ENCODE data around the gene GP1BB.
"Not testable (repeated sequence)": the region's sequence is repeated elsewhere in the genome, so short reads cannot be mapped to it uniquely, and the experiment has no call there.

The GP1BB gene

GRCh38 chr22:19724927-19725661 is 1.8 kb downstream of the GP1BB start:
- H3K4me3 ChIP-seq (ENCODE audit: low read depth, low read length) = no peak overlapping the region
- TF ChIP-seq, protein P1, sequence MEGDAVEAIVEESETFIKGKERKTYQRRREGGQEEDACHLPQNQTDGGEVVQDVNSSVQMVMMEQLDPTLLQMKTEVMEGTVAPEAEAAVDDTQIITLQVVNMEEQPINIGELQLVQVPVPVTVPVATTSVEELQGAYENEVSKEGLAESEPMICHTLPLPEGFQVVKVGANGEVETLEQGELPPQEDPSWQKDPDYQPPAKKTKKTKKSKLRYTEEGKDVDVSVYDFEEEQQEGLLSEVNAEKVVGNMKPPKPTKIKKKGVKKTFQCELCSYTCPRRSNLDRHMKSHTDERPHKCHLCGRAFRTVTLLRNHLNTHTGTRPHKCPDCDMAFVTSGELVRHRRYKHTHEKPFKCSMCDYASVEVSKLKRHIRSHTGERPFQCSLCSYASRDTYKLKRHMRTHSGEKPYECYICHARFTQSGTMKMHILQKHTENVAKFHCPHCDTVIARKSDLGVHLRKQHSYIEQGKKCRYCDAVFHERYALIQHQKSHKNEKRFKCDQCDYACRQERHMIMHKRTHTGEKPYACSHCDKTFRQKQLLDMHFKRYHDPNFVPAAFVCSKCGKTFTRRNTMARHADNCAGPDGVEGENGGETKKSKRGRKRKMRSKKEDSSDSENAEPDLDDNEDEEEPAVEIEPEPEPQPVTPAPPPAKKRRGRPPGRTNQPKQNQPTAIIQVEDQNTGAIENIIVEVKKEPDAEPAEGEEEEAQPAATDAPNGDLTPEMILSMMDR (IDR thresholded peaks at IDR 0.05; ENCODE audit: borderline replicate concordance, insufficient read depth, low read depth, low read length) = no peak

DNA sequence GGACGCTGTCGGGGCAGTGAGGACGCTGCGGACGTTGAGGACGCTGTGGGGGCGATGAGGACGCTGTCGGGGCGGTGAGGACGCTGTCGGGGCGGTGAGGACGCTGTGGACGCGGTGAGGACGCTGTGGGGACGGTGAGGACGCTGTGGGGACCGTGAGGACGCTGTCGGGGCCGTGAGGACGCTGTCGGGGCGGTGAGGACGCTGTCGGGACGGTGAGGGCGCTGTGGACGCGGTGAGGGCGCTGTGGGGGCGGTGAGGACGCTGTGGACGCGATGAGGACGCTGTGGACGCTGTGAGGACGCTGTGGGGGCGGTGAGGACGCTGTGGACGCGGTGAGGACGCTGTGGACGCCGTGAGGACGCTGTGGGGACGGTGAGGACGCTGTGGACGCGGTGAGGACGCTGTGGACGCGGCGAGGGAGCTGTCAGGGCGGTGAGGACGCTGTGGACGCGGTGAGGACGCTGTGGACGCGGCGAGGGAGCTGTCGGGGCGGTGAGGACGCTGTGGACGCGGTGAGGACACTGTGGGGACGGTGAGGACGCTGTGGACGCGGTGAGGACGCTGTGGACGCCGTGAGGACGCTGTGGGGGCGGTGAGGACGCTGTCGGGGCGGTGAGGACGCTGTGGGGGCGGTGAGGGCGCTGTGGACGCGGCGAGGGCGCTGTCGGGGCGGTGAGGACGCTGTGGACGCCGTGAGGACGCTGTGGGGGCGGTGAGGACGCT is 2.9 kb downstream of the GP1BB start:
- not testable (repeated sequence) for H3K4me3 ChIP-seq (ENCODE audit: low read depth, low read length)

GRCh38 chr22:19727310-19728150 is 4.2 kb downstream of the GP1BB start:
- TF ChIP-seq, protein P1 (IDR thresholded peaks at IDR 0.05; ENCODE audit: borderline replicate concordance, insufficient read depth, low read depth, low read length) = no peak
- H3K4me3 ChIP-seq (ENCODE audit: low read depth, low read length) = no peak overlapping the region

- H3K4me3 ChIP-seq (ENCODE audit: low read depth, low read length) = no peak overlapping the region
- TF ChIP-seq, protein P1 (IDR thresholded peaks at IDR 0.05; ENCODE audit: borderline replicate concordance, insufficient read depth, low read depth, low read length) = no peak
Measured at GRCh38 chr22:19728271-19728670, 4.9 kb downstream of the GP1BB start.

DNA sequence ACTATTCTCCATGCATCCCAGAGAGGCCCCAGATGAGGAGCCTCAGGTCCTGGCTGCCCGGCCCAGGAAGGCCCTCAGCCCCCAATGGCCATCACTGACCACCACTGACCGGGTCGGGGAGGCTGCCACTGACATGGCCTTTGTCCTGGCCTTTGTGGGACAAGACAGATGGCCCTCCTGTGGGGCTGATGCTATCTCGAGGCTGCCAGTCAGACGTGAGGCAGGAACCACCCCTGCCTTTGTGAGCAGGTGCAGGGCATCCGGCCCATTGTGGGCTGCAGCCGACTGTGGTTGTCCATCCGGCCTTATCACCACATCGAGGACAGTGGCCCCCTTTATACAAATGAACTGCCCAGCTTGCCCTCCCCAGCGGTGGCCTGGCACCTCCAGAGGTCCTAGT is 5.5 kb downstream of the GP1BB start:
- TF ChIP-seq, protein P1 (IDR thresholded peaks at IDR 0.05; ENCODE audit: borderline replicate concordance, insufficient read depth, low read depth, low read length) = no peak
- H3K4me3 ChIP-seq (ENCODE audit: low read depth, low read length) = no peak overlapping the region

GRCh38 chr22:19729507-19729906 is 6.2 kb downstream of the GP1BB start:
- no peak overlapping the region for H3K4me3 ChIP-seq (ENCODE audit: low read depth, low read length)
- TF ChIP-seq, protein P1 (IDR thresholded peaks at IDR 0.05; ENCODE audit: borderline replicate concordance, insufficient read depth, low read depth, low read length) = no peak

DNA sequence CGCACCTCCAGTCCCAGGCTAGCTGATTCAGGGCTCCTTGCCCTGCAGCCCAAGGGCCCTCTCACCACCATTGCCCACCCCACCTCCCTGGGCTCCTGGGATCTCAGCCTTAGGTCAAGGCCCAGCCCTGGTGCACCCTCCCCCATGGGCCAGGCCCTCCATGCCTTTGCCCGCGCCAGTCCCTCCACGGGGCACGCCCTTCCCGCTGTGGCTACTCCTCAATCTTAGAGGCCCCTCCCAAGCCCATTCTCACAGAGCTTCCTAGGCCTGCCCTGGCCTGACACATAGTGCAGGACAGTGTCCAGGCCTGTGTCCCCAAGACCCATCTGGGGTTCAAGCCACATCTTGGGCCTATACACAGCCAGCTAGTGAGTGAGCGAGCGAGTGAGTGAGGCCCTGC is 6.9 kb downstream of the GP1BB start:
- H3K4me3 ChIP-seq (ENCODE audit: low read depth, low read length) = no peak overlapping the region
- TF ChIP-seq, protein P1 (IDR thresholded peaks at IDR 0.05; ENCODE audit: borderline replicate concordance, insufficient read depth, low read depth, low read length) = no peak
